Astrocyte of the spinal cord (primary cell): ENCODE measurements around the gene ABCC1.
"Not testable (repeated sequence)": the region's sequence is repeated elsewhere in the genome, so short reads cannot be mapped to it uniquely, and the experiment has no call there.

Experiments
- DNase-seq: peaks from one replicate; pipeline ENCODE4 v3.0.0; 2011; ENCODE audit warnings: low read depth, low spot score
- H3K4me3 ChIP-seq: 2 replicates; pipeline ENCODE4 v1.5.1; 2011; ENCODE audit warnings: low read depth, mild to moderate bottlenecking, low read length, moderate library complexity
- CTCF ChIP-seq: IDR thresholded peaks from 2 replicates; pipeline ENCODE4 v1.5.1; 2012; ENCODE audit warnings: low read depth, mild to moderate bottlenecking, low read length, inconsistent platforms
- in situ Hi-C: cut with HindIII; loops from 2 replicates; pipeline ENCODE4 v1.10.0; 2017; ENCODE audit warnings: low sequenced_read_pairs

Gene ABCC1

GRCh38 chr16:15911198-15911597, 38.2 kb upstream of the ABCC1 start:
- no peak for TF ChIP-seq CTCF
- DNase-seq, result no peak
- in situ Hi-C loops, result no loop called here
- H3K4me3 ChIP-seq, result no peak overlapping the region

- TF ChIP-seq CTCF, result no peak
- no peak overlapping the region for H3K4me3 ChIP-seq
- in situ Hi-C loops, result no loop called here
- DNase-seq, result no peak
Observed at GRCh38 chr16:15913046-15913698, 36.2 kb upstream of the ABCC1 start.

DNA sequence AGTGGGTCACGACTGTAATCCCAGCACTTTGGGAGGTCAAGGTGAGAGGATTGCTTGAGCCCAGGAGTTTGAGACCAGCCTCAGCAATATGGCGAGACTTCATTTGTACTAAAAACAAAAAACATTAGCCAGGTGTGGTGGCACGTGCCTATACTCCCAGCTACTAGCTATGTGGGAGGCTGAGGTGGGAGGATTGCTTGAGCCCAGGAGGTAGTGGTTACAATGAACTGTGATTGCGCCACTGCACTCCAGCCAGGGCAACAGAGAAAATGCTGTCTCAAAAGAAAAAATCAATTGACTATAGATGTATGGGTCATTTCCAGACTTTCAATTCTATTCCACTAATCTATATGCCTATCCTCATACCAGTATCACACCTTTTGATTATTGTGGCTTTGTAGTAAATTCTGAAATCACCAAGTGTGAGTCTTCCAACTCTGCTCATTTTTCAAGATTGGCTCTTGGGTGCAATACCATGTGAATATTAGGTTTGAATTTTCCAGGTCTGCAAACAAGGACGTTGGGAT, 33.8 kb upstream of the ABCC1 start:
- DNase-seq, result no peak
- H3K4me3 ChIP-seq, result no peak overlapping the region
- in situ Hi-C loops, result no loop called here
- TF ChIP-seq CTCF, result no peak

- no peak overlapping the region for H3K4me3 ChIP-seq
- TF ChIP-seq CTCF, result no peak
- in situ Hi-C loops, result no loop called here
- no peak for DNase-seq
Observed at GRCh38 chr16:15916323-15916722, 33.1 kb upstream of the ABCC1 start.

DNA sequence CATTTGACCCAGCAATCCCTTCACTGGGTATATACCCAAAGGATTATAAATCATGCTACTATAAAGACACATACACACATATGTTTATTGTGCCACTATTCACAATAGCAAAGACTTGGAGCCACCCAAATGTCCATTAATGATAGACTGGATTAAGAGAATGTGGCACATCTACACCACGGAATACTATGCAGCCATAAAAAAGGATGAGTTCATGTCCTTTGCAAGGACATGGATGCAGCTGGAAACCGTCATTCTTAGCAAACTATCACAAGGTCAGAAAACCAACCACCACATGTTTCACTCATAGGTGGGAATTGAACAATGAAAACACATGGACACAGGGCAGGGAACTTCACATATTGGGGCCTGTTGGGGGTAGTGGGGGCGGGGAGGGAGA, 31.1 kb upstream of the ABCC1 start:
- in situ Hi-C loops, DNase-seq, H3K4me3 ChIP-seq: not testable (repeated sequence)

DNA sequence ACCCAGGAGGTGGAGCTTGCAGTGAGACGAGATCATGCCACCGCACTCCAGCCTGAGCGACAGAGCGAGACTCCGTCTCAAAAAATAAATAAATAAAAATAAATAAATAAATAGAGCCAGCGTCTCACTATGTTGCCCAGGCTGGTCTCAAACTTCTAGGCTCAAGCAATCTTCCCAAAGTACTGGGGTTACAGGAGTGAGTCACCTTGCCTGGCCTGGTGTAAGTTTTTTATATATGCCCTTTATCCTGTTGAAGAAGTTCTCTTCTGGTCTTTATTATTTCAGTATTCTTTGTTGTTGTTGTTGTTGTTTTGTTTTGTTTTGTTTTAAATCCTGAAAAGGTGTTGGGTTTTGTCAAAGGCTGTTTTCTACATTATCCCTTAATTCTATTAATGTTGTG, 30.1 kb upstream of the ABCC1 start:
- no peak overlapping the region for H3K4me3 ChIP-seq
- in situ Hi-C loops, result no loop called here
- no peak for DNase-seq
- no peak for TF ChIP-seq CTCF

GRCh38 chr16:15924996-15925395, 24.4 kb upstream of the ABCC1 start:
- in situ Hi-C loops, result no loop called here
- no peak for DNase-seq
- H3K4me3 ChIP-seq, result no peak overlapping the region
- no peak for TF ChIP-seq CTCF
